HG03025 (cell line): ENCODE data around the gene MISP.

ENCODE experiments used
- ATAC-seq: cut with Tn5 transposase; IDR thresholded peaks from one replicate; pipeline ENCODE4 v1.9.1; 2021; ENCODE audit warnings: mild to moderate bottlenecking, moderate library complexity; ENCODE audit not compliant: unreplicated experiment, low FRiP score

The MISP gene

GRCh38 chr19:795073-795611, 44.2 kb downstream of the MISP start:
- ATAC-seq, result no peak

- ATAC-seq, result no peak
Observed at GRCh38 chr19:795691-796581, 45.0 kb downstream of the MISP start.

- ATAC-seq, result peak; percentile 72
Observed at GRCh38 chr19:796692-797527, 46.0 kb downstream of the MISP start, which contains the start of gene PTBP1. TSS of gene PTBP1 (plus strand) at chr19:797452. CDS start at chr19:797498, 46 bp downstream.

GRCh38 chr19:797528-798414, 46.9 kb downstream of the MISP start:
- ATAC-seq, result peak; percentile 39

- ATAC-seq, result no peak
Observed at GRCh38 chr19:798415-799075, 47.6 kb downstream of the MISP start.

GRCh38 chr19:799076-799881, 48.4 kb downstream of the MISP start:
- ATAC-seq, result no peak

GRCh38 chr19:800360-801029, 49.6 kb downstream of the MISP start:
- ATAC-seq, result no peak

GRCh38 chr19:801030-801860, 50.3 kb downstream of the MISP start:
- ATAC-seq, result no peak

- ATAC-seq, result no peak
Observed at GRCh38 chr19:801861-802497, 51.1 kb downstream of the MISP start.

GRCh38 chr19:802498-803098, 51.7 kb downstream of the MISP start:
- no peak for ATAC-seq

- no peak for ATAC-seq
Observed at GRCh38 chr19:803099-803561, 52.2 kb downstream of the MISP start.

- no peak for ATAC-seq
Observed at GRCh38 chr19:803686-804418, 52.9 kb downstream of the MISP start.

GRCh38 chr19:804419-805165, 53.7 kb downstream of the MISP start:
- no peak for ATAC-seq

GRCh38 chr19:805166-805551, 54.2 kb downstream of the MISP start:
- ATAC-seq, result no peak
